Activated CD8-positive, alpha-beta memory T cell treated with anti-CD3 and anti-CD28 coated beads for 1 hour (primary cell): ENCODE results near the gene SKAP1.

Experiments used
- DNase-seq, 2 donors: peaks; one replicate each; pipeline ENCODE4 v3.0.0-alpha.2; 2020; ENCODE audit warnings: low read depth in 1 of 2; ENCODE audit errors: extremely low read depth in 1 of 2

SKAP1 gene

DNA sequence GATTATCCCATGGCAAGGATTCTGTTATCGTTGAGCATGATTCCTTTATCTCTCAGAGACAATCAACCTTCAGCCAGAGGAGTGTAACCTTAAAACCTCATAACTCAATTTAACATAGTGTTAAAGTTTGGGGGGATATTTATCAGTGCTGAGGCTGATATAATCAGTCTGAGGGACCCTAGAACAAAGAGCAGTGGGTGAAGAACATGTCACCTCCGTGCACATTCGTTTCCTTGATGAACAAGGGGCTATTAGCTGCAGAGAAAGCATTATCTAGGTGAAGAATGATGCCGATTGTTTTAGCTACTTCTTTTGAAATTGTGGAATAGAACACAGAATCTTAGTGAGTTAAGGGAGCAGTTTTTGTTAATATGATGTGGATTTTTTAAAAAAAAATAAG lies 99.1 kb downstream of the SKAP1 start:
- no peak for DNase-seq

DNA sequence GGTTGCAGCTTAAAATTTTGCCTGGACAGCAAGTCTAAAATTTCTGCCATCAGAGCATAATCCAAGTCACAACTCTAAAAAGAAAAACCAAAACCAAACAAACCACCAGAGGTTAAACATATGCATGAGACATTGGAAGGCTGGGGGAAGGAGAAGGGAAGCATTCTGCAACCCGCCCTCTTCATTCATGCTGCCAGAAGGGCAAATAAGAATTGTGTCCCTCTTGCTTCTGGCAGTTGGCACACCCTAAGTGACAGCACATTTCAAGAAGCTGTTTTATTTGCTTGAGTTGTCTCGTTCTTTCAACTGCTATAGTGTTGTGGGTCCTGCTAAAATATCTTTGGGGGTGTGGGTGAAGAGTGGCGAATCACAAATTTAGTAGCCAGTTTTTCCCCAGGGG lies 99.6 kb downstream of the SKAP1 start:
- no peak for DNase-seq

- DNase-seq: no peak
Measured at GRCh38 chr17:48328457-48328856, 101.6 kb downstream of the SKAP1 start.

DNA sequence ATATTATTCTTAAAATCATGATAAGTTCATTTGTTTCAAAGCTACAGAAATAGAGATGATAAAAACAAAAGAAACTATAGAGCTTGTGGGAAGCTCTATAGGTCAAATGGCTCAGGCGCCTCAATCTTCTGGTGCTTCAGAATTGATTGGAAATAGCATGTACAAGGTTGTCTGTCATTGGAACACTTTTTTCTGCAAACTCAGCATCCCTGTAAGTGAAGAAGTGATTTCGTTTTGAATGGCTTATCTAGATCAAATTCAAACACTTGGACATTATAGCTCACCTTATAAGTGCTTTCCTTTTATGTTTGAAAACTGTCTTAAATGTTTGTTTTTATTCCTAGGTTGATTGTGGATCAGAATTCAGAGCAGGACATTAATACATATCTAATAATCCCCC lies 103.7 kb downstream of the SKAP1 start:
- DNase-seq: no peak

DNA sequence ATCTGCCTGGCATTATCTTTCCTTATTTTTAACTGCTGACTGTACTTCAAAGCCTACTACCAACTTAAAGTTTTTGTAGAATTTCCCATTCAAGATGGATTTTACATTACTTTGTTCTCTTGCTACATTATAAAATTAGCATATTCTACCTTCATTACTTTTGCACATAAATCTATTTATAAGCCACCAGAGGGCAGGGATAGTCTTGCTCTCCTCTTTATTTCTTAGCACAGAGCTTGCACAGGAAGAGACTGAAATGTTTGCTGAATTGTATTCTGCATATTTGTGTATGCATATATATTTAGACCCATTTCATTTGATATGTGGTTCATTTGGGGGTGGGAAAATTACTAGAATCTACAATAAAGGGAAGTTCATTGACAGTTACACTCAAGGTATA lies 108.0 kb downstream of the SKAP1 start:
- DNase-seq: no peak

GRCh38 chr17:48317732-48318131 lies 112.3 kb downstream of the SKAP1 start:
- no peak for DNase-seq

DNA sequence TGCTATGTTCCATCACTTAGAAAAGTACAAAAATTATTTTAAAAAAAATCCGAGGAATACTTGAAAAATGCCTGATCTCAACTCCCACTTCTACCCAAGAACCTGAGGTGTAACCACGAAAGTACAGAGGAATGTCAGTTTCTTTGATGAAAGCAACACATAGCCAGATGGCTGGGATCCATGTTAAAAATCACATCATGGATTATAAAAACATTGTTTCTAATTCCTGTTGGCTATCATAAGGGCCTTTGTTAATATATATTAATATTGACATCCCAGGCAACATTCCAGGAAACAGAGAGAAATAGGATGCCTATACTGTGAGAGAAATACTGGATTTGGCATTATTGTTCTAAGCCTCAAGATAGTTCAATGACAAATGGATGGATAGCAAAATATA lies 115.3 kb downstream of the SKAP1 start:
- DNase-seq: no peak

DNA sequence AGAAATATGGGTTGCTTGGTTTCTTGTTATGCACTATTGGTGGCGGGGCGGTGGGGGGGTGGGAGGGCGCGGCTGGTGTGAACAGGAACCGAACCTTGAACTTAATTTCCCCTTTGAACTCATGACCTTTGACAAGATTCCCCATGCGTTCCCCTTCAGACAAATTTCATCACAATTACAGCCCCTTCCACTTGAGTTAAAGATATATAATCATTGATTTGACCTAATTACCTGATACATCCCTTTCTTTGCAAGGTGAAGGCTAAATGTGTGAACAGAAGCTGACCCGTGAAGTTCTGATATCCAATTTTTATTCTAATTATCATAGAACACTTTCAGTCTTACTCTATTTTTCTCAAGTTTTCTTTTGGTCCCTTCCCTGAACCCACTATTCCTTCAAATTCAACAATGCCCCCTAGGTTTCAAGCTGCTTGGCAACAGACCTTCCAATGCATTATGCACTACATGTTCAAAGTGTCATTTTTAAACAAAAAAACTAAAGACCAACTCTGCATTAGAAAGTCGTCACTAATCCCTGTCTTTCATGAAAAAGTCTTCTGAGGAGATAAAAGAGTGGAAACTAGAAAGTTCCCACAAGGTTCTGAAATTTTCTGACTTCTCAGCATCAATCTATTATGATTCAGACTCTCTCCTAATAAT lies 116.8 kb downstream of the SKAP1 start:
- DNase-seq: no peak

DNA sequence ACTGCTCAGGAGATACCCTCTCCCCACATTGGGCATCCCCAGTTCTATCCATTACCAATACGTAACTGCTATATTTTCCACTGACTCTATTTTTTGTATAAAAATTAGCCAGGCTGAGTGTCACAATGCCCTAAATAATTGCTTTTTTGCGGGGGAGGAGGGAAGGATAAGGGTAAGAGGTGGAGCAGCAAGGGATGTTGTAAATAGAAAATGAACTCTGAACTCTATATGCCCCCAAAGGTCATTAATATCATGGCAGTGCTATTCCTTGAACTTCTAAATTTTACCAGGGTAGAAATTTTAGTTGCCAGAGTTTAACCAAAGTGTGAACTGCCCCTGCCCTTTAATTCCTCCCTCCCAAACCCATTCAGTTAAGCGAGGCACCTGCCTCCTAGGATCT lies 118.7 kb downstream of the SKAP1 start:
- no peak for DNase-seq

GRCh38 chr17:48310748-48311213 lies 119.2 kb downstream of the SKAP1 start:
- DNase-seq: no peak

DNA sequence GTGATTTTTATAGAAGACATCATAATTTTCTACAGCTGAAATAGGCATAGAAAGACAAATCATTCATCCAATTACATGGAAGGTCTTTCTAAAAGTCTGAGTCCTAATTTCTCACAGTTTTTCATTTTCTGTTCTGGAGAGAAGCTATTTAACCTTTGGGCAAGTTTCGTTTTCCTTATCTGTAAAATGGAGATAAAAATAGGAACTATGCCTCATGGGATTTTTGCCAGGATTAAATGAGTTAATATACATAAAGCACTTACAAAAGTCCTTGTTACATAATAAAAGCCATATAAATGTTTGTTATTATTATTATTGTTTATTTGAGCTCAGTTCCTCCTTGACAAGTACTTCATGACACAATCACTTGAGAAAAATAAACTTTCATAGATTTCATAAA lies 121.4 kb downstream of the SKAP1 start:
- no peak for DNase-seq

DNA sequence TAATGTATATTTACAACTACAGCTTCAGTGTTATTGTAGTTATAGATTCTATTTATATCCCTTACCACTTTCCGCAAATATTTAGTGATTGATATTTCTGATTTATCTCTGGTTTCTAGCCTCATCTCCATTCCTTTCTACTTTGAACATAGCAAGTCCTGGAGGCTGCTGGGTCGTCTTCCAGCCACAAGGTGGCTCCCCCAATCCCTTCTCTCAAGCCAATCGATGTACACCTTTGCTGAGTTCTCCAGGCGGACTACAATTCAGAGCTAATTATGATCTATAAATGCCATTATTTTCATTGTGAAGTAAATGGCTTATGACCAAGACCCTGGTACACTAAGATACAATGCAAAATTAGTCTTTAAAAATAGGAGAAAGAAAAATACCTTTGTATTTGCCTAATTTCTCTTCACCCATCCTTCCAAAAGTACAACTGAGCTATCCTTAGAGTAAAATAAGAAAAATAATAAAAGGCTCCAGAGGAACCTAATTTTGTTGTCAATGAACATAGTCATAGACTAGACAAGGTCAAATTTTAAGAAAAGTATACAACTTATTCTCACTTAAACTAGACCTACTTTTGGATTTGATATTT lies 122.1 kb downstream of the SKAP1 start:
- DNase-seq: peak; percentile 15 to 16

DNA sequence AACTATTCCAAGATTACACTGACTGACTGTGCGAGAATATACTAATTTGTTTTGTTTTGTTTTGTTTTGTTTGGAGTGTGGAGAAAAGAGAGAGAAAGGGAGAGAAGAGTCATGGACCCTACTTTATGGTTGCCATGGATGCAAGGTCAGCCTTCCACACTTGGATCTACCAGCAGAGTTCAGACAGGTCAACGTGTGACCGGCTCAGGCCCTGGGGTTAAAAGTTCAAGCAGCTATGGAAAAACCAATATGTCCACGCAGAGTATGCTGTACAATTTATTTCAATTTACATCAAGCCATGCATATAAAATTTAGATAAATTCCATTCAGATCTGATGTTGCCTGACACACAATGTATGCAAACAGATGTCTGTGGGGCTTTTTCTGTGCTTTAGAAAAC lies 122.8 kb downstream of the SKAP1 start:
- no peak for DNase-seq

GRCh38 chr17:48301002-48301401 lies 129.0 kb downstream of the SKAP1 start:
- no peak for DNase-seq

DNA sequence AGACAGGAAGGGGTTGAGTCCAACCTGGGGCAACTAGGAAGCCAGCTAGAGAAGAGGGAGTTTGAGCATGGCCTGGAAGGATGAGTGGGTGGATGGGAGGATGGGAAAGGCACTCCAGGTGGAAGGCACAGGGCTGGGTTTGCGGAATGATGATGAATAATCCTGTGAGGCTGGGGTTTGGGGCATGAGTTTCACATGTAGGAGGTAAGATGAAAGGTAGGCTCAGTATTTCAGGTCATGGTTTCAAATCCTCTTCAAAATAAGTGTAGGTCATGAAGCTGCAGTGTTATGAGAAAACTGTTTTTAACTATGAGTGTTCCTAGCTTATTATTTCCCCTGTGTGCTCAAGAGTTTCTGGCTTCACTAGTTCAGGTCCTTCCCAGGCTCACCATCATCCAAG lies 130.3 kb downstream of the SKAP1 start:
- no peak for DNase-seq

- DNase-seq: no peak
Measured at GRCh38 chr17:48297825-48298224, 132.2 kb downstream of the SKAP1 start.

DNA sequence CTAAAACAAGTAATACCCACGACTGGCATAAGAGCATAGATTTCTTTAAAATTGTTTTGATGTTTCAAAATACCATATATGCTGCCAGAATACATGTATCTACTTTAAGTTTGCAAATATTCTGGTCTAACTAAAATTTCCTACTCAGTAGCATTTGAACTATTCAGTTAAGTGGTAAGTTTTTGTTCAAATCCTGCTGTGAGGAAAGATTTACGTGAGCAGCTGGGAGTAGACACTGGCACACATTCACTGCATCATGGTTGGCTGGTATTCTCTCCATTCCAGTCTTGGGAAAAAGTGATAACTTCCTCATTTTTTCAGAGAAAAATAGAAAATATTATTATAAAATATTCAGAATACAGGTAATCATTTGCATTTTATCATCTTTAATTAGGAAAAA lies 133.6 kb downstream of the SKAP1 start:
- DNase-seq: no peak

- no peak for DNase-seq
Measured at GRCh38 chr17:48295362-48296288, 134.4 kb downstream of the SKAP1 start.

- DNase-seq: no peak
Measured at GRCh38 chr17:48294806-48295361, 135.1 kb downstream of the SKAP1 start.

DNA sequence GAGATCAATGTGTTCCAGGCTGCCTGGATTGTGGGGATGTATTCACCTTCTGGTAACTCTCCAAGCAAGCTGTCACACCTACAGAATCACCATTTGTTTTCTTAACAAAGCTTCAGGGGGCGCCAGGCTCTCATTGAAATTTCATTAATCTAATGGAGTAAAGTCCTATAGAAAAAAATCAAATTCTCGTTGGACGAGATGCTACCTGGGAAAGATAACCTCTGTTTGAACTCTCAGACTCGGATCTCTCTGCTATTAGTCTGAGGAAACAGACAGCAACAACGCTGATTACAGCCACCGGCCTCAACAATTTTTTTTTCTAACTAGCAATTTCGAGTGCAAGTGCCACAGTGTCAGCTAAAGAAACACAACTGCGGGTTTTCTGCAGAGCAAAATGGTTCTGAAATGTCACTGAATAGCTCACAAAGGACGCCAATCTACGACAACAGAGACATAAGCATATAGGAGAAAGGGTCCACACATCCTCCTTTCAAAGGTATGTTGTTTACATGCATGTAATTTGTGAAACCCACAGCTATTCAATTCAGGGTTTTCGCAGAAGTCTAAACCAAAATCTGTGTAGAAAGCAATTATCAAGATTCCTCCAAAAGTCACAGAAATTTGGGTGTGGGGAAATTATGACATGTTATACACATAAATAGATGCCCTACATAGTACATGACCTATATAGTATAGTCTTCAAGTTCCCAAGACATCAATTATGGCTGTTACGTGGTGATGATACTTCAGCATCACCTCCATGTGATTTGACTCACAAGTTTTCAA lies 135.8 kb downstream of the SKAP1 start:
- no peak for DNase-seq
